Measurements from ENCODE around the gene RYK.

DNA sequence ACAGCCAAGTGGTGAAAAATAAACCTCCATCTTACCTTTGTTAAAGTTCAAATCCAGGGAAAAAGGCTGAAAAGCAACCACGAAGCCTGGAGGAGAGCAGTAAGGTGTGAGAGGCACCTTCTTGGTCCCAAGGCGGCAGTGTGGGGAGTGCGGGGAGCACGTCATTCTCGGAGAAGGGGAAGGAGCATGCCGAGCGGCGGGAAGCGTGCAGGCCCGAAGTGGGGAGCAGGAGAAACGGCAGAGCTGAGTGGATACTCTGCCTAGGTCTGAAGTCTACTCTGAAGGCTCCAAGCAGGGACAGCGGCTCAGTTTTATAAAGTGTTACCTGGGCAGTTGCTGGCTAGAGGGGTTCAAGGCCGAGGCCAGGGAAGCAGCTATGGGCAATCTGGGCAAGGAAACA, 96.9 kb downstream of the RYK start:
- TF ChIP-seq, protein P1, sequence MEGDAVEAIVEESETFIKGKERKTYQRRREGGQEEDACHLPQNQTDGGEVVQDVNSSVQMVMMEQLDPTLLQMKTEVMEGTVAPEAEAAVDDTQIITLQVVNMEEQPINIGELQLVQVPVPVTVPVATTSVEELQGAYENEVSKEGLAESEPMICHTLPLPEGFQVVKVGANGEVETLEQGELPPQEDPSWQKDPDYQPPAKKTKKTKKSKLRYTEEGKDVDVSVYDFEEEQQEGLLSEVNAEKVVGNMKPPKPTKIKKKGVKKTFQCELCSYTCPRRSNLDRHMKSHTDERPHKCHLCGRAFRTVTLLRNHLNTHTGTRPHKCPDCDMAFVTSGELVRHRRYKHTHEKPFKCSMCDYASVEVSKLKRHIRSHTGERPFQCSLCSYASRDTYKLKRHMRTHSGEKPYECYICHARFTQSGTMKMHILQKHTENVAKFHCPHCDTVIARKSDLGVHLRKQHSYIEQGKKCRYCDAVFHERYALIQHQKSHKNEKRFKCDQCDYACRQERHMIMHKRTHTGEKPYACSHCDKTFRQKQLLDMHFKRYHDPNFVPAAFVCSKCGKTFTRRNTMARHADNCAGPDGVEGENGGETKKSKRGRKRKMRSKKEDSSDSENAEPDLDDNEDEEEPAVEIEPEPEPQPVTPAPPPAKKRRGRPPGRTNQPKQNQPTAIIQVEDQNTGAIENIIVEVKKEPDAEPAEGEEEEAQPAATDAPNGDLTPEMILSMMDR (IDR thresholded peaks at IDR 0.05; ENCODE audit: insufficient read depth, low read depth, low read length) = no peak
- no peak for TF ChIP-seq EZH2 (IDR thresholded peaks at IDR 0.05; ENCODE audit: insufficient read depth, low read length)
